GM21576 (cell line): Measurements from ENCODE around the gene OPCML.

ENCODE experiments used
- ATAC-seq: cut with Tn5 transposase; IDR thresholded peaks from one replicate; pipeline ENCODE4 v1.9.1; 2021; ENCODE audit warnings: mild to moderate bottlenecking, moderate library complexity; ENCODE audit not compliant: unreplicated experiment

The OPCML gene

GRCh38 chr11:132872211-132872610, 660.1 kb downstream of the OPCML start:
- ATAC-seq, result no peak

- ATAC-seq, result no peak
These were observed 665.3 kb downstream of the OPCML start for GRCh38 chr11:132866783-132867545.

- ATAC-seq, result no peak
These were observed 666.7 kb downstream of the OPCML start for GRCh38 chr11:132865623-132866022.

GRCh38 chr11:132864811-132865576, 667.3 kb downstream of the OPCML start:
- ATAC-seq, result no peak

- no peak for ATAC-seq
These were observed 669.4 kb downstream of the OPCML start for GRCh38 chr11:132862933-132863332.

GRCh38 chr11:132862137-132862536, 670.2 kb downstream of the OPCML start:
- no peak for ATAC-seq

GRCh38 chr11:132859306-132859705, 673.0 kb downstream of the OPCML start:
- no peak for ATAC-seq

GRCh38 chr11:132858223-132858622, 674.1 kb downstream of the OPCML start:
- no peak for ATAC-seq

GRCh38 chr11:132856032-132856431, 676.3 kb downstream of the OPCML start:
- ATAC-seq, result no peak

- no peak for ATAC-seq
These were observed 676.8 kb downstream of the OPCML start for GRCh38 chr11:132855516-132855915.

- ATAC-seq, result no peak
These were observed 678.4 kb downstream of the OPCML start for GRCh38 chr11:132853886-132854285.

- ATAC-seq, result no peak
These were observed 679.9 kb downstream of the OPCML start for GRCh38 chr11:132852361-132852760.

- ATAC-seq, result no peak
These were observed 681.1 kb downstream of the OPCML start for GRCh38 chr11:132851247-132851646.

- ATAC-seq, result no peak
These were observed 682.0 kb downstream of the OPCML start for GRCh38 chr11:132850266-132850665.

- no peak for ATAC-seq
These were observed 684.0 kb downstream of the OPCML start for GRCh38 chr11:132848336-132848735.

GRCh38 chr11:132846075-132846474, 686.2 kb downstream of the OPCML start:
- no peak for ATAC-seq

- ATAC-seq, result no peak
These were observed 687.2 kb downstream of the OPCML start for GRCh38 chr11:132844956-132845696.

GRCh38 chr11:132840660-132841059, 691.6 kb downstream of the OPCML start:
- ATAC-seq, result no peak

GRCh38 chr11:132840191-132840590, 692.1 kb downstream of the OPCML start:
- no peak for ATAC-seq

- ATAC-seq, result no peak
These were observed 692.9 kb downstream of the OPCML start for GRCh38 chr11:132839236-132839945.

- ATAC-seq, result no peak
These were observed 693.7 kb downstream of the OPCML start for GRCh38 chr11:132838627-132839026.
